HL-60 (cell line): Measurements from ENCODE around the gene OR14J1.

ENCODE experiments used
- CTCF ChIP-seq: IDR thresholded peaks from one replicate; pipeline ENCODE4 v1.5.1; 2011; ENCODE audit warnings: low read length, control low read depth, inconsistent platforms; ENCODE audit not compliant: insufficient read depth
- GABPA ChIP-seq: IDR thresholded peaks from 2 replicates; pipeline ENCODE4 v1.6.1; 2012; ENCODE audit warnings: low read depth
- REST ChIP-seq: IDR thresholded peaks from 2 replicates; pipeline ENCODE4 v1.6.1; 2012; ENCODE audit warnings: low read depth; ENCODE audit not compliant: insufficient replicate concordance

- no peak for TF ChIP-seq CTCF
- no peak for TF ChIP-seq GABPA
- no peak for TF ChIP-seq REST
Observed at GRCh38 chr6:29251736-29252135, 49.8 kb upstream of the OR14J1 start.
